ENCODE measurements around the gene BAG3. TPM values are rescaled to one million over a fixed set of nuclear protein-coding genes. Genes with fewer than 3 reads are reported as not detected.

The BAG3 gene
- total RNA-seq, 1 donor from 2014 or later = 4.3 TPM

DNA sequence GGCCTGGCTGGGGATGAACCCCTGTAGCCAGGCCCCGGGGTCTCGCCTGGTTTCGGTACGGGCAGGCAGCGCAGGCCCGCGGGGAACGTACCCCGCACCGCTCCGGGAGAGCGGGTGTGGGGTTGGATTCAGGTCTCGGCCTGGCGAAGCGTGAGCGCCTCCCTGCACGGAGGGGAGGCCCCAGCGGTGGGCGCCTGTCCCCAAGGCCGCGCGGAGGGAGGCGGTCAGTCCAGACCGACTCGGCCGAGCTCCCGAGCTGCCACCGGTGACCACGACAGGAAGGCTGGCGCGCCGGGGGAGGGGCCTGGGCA, 74.3 kb downstream of the BAG3 start:
- TF ChIP-seq, protein P1, sequence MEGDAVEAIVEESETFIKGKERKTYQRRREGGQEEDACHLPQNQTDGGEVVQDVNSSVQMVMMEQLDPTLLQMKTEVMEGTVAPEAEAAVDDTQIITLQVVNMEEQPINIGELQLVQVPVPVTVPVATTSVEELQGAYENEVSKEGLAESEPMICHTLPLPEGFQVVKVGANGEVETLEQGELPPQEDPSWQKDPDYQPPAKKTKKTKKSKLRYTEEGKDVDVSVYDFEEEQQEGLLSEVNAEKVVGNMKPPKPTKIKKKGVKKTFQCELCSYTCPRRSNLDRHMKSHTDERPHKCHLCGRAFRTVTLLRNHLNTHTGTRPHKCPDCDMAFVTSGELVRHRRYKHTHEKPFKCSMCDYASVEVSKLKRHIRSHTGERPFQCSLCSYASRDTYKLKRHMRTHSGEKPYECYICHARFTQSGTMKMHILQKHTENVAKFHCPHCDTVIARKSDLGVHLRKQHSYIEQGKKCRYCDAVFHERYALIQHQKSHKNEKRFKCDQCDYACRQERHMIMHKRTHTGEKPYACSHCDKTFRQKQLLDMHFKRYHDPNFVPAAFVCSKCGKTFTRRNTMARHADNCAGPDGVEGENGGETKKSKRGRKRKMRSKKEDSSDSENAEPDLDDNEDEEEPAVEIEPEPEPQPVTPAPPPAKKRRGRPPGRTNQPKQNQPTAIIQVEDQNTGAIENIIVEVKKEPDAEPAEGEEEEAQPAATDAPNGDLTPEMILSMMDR (IDR thresholded peaks at IDR 0.05) = no peak
- intact Hi-C loops (cut with micrococcal nuclease) = loop anchor here (1.0 kb wide), 5 partner anchors 16 to 167 kb away; partner anchors contain the start of genes BAG3 and SEC23IP
- no peak for DNase-seq
- ChIA-PET CTCF (interaction anchor here (0.7 to 4.6 kb wide), 11 partner anchors 12 to 146 kb away, joined by 3 to 39 read pairs (median 5); no protein-coding TSS in a partner anchor), POLR2A (interaction anchor here (0.7 to 6.2 kb wide), 24 partner anchors 10 to 527 kb away, joined by 3 to 236 read pairs (median 5); partner anchors contain the start of genes BAG3, MCMBP and TIAL1)
- Mint-ChIP-seq H3K9me3 (no peaks in the 10 kb centered on the region), H3K27me3 (no peaks in the 10 kb centered on the region), H3K27ac (peak overlapping the region; percentile 81), H3K4me1 (peaks cover 57% of the 10 kb centered on the region), H3K4me3 (peak overlapping the region; percentile 92), H3K36me3 (ENCODE audit: low read depth) (peaks cover 12% of the 10 kb centered on the region)
- ATAC-seq (ENCODE audit: low read depth) = no peak

DNA sequence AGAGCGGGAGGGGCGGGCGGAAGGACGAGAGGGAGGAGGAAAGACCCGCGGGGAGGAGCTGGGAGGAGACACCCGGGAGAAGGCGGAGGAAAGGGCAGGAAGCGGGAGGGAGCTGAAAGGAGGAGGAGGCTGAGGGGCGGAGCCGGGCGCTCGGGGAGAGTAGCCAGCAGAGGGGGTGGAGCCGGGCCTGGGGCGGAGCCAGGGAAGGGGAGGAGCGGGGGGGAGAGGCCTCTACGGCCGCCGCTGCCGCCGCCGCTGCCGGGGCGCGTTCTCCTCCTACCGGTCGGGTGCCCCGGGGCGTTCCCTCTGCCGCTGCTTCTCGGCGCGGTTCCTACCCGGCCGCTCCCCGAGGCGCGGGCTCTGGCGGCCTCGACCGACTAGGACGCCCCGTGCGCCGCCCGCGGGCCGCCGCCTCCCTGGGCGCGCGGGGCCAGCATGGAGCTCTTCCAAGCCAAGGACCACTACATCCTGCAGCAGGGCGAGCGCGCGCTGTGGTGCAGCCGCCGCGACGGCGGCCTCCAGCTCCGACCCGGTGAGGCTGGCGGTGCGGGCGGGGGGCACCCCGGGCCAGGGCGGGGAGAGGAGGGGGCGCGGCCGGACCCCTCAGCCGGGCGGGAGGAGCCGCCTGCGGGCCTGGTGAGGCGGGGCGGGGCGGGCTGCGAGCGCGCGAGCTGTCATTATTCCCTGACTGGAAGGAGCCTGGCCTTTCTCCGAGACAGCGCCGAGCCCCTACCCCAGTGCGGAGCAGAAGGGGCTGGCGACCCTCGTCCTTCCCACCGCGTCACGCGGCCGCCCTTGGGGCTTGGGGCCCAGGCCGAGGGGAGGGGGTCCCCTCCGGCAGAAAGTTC, 74.9 kb downstream of the BAG3 start, which contains the start of gene INPP5F:
Gene INPP5F (plus strand): TSS at position 223 of the 848 bp plus-strand sequence. CDS start 213 bp downstream, at position 436.
- ChIA-PET CTCF (interaction anchor here (0.7 to 4.6 kb wide), 14 partner anchors 11 to 145 kb away, joined by 3 to 39 read pairs (median 4); no protein-coding TSS in a partner anchor), POLR2A (interaction anchor here (0.5 to 6.2 kb wide), 26 partner anchors 9 to 528 kb away, joined by 3 to 236 read pairs (median 5); partner anchors contain the start of genes BAG3 and TIAL1)
- Mint-ChIP-seq H3K4me3 (peak within 1 kb of the TSS; percentile 92), H3K36me3 (ENCODE audit: low read depth) (peaks cover 14% of the 10 kb centered on the region), H3K9me3 (no peaks in the 10 kb centered on the region), H3K27me3 (no peaks in the 10 kb centered on the region), H3K27ac (peak within 1 kb of the TSS; percentile 81), H3K4me1 (peaks cover 57% of the 10 kb centered on the region)
- peak; percentile 92 for ATAC-seq (ENCODE audit: low read depth)
- DNase-seq = peak; percentile 96
- TF ChIP-seq, protein P1 (IDR thresholded peaks at IDR 0.05) = no peak
- intact Hi-C loops (cut with micrococcal nuclease) = loop anchor here (1.0 kb wide), 9 partner anchors 17 to 166 kb away; partner anchors contain the start of genes BAG3 and SEC23IP

GRCh38 chr10:119726676-119727261, 75.6 kb downstream of the BAG3 start:
- Mint-ChIP-seq H3K4me1 (peaks cover 57% of the 10 kb centered on the region), H3K4me3 (peak overlapping the region; percentile 92), H3K27ac (peak overlapping the region; percentile 80), H3K27me3 (no peaks in the 10 kb centered on the region), H3K9me3 (no peaks in the 10 kb centered on the region), H3K36me3 (ENCODE audit: low read depth) (peaks cover 15% of the 10 kb centered on the region)
- DNase-seq = no peak
- intact Hi-C loops (cut with micrococcal nuclease) = loop anchor here (1.0 kb wide), 4 partner anchors 22 to 133 kb away; no protein-coding TSS in a partner anchor
- no peak for ATAC-seq (ENCODE audit: low read depth)
- CTCF ChIA-PET = interaction anchor here (0.9 to 4.6 kb wide), 11 partner anchors 11 to 133 kb away, joined by 3 to 39 read pairs (median 5); no protein-coding TSS in a partner anchor
- POLR2A ChIA-PET = interaction anchor here (0.5 to 6.2 kb wide), 15 partner anchors 8 to 133 kb away, joined by 3 to 236 read pairs (median 6); partner anchors contain the start of gene TIAL1
- TF ChIP-seq, protein P1 (IDR thresholded peaks at IDR 0.05) = no peak

Other genes starting within 250 kb of the BAG3 start
- gene RGS10, start 108.7 kb upstream of the BAG3 start, total RNA-seq = 53.5 and 56.6 TPM in 2 replicates
- 142 and 155 TPM in 2 replicates for gene TIAL1, start 54.4 kb upstream of the BAG3 start, total RNA-seq
- gene INPP5F, start 74.7 kb downstream of the BAG3 start, total RNA-seq = 45.9 and 53.5 TPM in 2 replicates
- gene MCMBP, start 221.5 kb downstream of the BAG3 start, total RNA-seq = 39.6 and 41.9 TPM in 2 replicates
- gene SEC23IP, start 241.3 kb downstream of the BAG3 start, total RNA-seq = 73.8 and 79.9 TPM in 2 replicates

Data from activated B cell treated with CpG ODN at 0.5 μM for 24 hours (primary cell).